ENCODE data around the gene PAF1.
A peak's percentile ranks its signal among the peaks of the same experiment; 100 is the strongest.

PAF1 gene

GRCh38 chr19:39410017-39410830 lies 19.3 kb upstream of the PAF1 start:
- FAIRE-seq, result peak; percentile 93
- DNase-seq (ENCODE audit: insufficient read length), result no peak
- TF ChIP-seq POLR2A (IDR thresholded peaks at IDR 0.05; ENCODE audit: low read depth, low read length) (peak; percentile 70; the same call in 1 of the 2 replicates), POLR2AphosphoS5 (IDR thresholded peaks at IDR 0.05; ENCODE audit: low read depth, low read length) (peak; percentile 95), TAF1 (IDR thresholded peaks at IDR 0.05; ENCODE audit: borderline replicate concordance, low read depth, low read length) (no peak)

- peak; percentile 70 for FAIRE-seq
- DNase-seq (ENCODE audit: insufficient read length), result no peak
These were observed 18.5 kb upstream of the PAF1 start for GRCh38 chr19:39409208-39410016.

GRCh38 chr19:39408392-39409207 lies 17.7 kb upstream of the PAF1 start:
- FAIRE-seq (no peak), DNase-seq (ENCODE audit: insufficient read length) (no peak)
- TF ChIP-seq TAF1 (IDR thresholded peaks at IDR 0.05; ENCODE audit: borderline replicate concordance, low read depth, low read length) (no peak), POLR2A (IDR thresholded peaks at IDR 0.05; ENCODE audit: low read depth, low read length) (peak; percentile 63; the same call in 1 of the 2 replicates)

More at GRCh38 chr19:39409208-39410016, 18.5 kb upstream of the PAF1 start:
- no peak for TF ChIP-seq TAF1 (IDR thresholded peaks at IDR 0.05; ENCODE audit: borderline replicate concordance, low read depth, low read length)
- peak; percentile 87 for TF ChIP-seq POLR2A (IDR thresholded peaks at IDR 0.05; ENCODE audit: low read depth, low read length)
- TF ChIP-seq POLR2AphosphoS5 (IDR thresholded peaks at IDR 0.05; ENCODE audit: low read depth, low read length), result peak; percentile 97

GRCh38 chr19:39407660-39408391 lies 16.9 kb upstream of the PAF1 start:
- no peak for DNase-seq (ENCODE audit: insufficient read length)
- TF ChIP-seq POLR2AphosphoS5 (IDR thresholded peaks at IDR 0.05; ENCODE audit: low read depth, low read length) (peak; percentile 57; the same call in 1 of the 2 replicates), POLR2A (IDR thresholded peaks at IDR 0.05; ENCODE audit: low read depth, low read length) (peak; percentile 61; the same call in 1 of the 2 replicates), TAF1 (IDR thresholded peaks at IDR 0.05; ENCODE audit: borderline replicate concordance, low read depth, low read length) (0 out of 2 replicates have a peak, but pooled peaks have one; percentile 21)
- peak; percentile 48 for FAIRE-seq

- no peak for DNase-seq (ENCODE audit: insufficient read length)
- TF ChIP-seq POLR2A (IDR thresholded peaks at IDR 0.05; ENCODE audit: low read depth, low read length) (no peak), POLR2AphosphoS5 (IDR thresholded peaks at IDR 0.05; ENCODE audit: low read depth, low read length) (no peak), TAF1 (IDR thresholded peaks at IDR 0.05; ENCODE audit: borderline replicate concordance, low read depth, low read length) (no peak)
- FAIRE-seq, result no peak
These were observed 16.4 kb upstream of the PAF1 start for GRCh38 chr19:39407410-39407659.

- DNase-seq (ENCODE audit: insufficient read length) (peak; percentile 75), FAIRE-seq (no peak)
- TF ChIP-seq TAF1 (IDR thresholded peaks at IDR 0.05; ENCODE audit: borderline replicate concordance, low read depth, low read length), result peak; percentile 60; the same call in 1 of the 2 replicates
- peak; percentile 99 for TF ChIP-seq POLR2AphosphoS5 (IDR thresholded peaks at IDR 0.05; ENCODE audit: low read depth, low read length)
- TF ChIP-seq POLR2A (IDR thresholded peaks at IDR 0.05; ENCODE audit: low read depth, low read length), result peak; percentile 98
These were observed 15.9 kb upstream of the PAF1 start, which contains the start of gene ZFP36 for GRCh38 chr19:39406656-39407409. Gene ZFP36, plus strand, starts transcription at chr19:39406847. Its CDS starts 58 bp downstream, at chr19:39406905.

- TF ChIP-seq TAF1 (IDR thresholded peaks at IDR 0.05; ENCODE audit: borderline replicate concordance, low read depth, low read length) (no peak), POLR2AphosphoS5 (IDR thresholded peaks at IDR 0.05; ENCODE audit: low read depth, low read length) (no peak), POLR2A (IDR thresholded peaks at IDR 0.05; ENCODE audit: low read depth, low read length) (no peak)
- DNase-seq (ENCODE audit: insufficient read length), result no peak
- FAIRE-seq, result peak; percentile 80
These were observed 15.2 kb upstream of the PAF1 start for GRCh38 chr19:39405958-39406655.

GRCh38 chr19:39405261-39405957 lies 14.5 kb upstream of the PAF1 start:
- FAIRE-seq (no peak), DNase-seq (ENCODE audit: insufficient read length) (no peak)
- TF ChIP-seq POLR2A (IDR thresholded peaks at IDR 0.05; ENCODE audit: low read depth, low read length) (no peak), POLR2AphosphoS5 (IDR thresholded peaks at IDR 0.05; ENCODE audit: low read depth, low read length) (no peak), TAF1 (IDR thresholded peaks at IDR 0.05; ENCODE audit: borderline replicate concordance, low read depth, low read length) (no peak)
